GM12878 (cell line): Measurements from ENCODE around the gene ORC4. TPM values are rescaled to one million over a fixed set of nuclear protein-coding genes. Genes with fewer than 3 reads are reported as not detected.

ENCODE experiments used
- ATAC-seq: fragments of 200-7000 bp; cut with Tn5 transposase; 3 replicates; pipeline ENCODE4 v1.9.1; 2020; ENCODE audit warnings: mild to moderate bottlenecking, moderate library complexity
- BruUV-seq: library from RNA; stranded (reverse); fragments of 400-500 nt; replicated peaks from 2 replicates; lab custom pipeline; 2021; lab: Mats Ljungman, UMichigan
- CTCF ChIA-PET: fragments of 300-600 bp; sonication (Branson Sonifier 250); formaldehyde crosslinking; extraction: SDS; loops from one replicate; lab custom pipeline; 2021; ENCODE audit warnings: inconsistent platforms; lab: Yijun Ruan, JAX
- POLR2A ChIA-PET: fragments of 350-600 bp; formaldehyde crosslinking; extraction: SDS; loops from one replicate; lab custom pipeline; 2021; ENCODE audit warnings: inconsistent platforms; lab: Charles Lee
- RAD21 ChIA-PET: fragments of 300-600 bp; sonication (Branson Sonifier 250); formaldehyde crosslinking; loops from one replicate; lab custom pipeline; 2023; ENCODE audit warnings: antibody characterized with exemption; ENCODE audit not compliant: unreplicated experiment; lab: Charles Lee
- SMC1A ChIA-PET: fragments of 300-600 bp; sonication (Branson Sonifier 250); formaldehyde crosslinking; loops from one replicate; lab custom pipeline; 2023; ENCODE audit not compliant: unreplicated experiment, uncharacterized antibody; lab: Charles Lee
- DNase-seq: peaks from one replicate; pipeline ENCODE4 v3.0.0-alpha.2; 2011; ENCODE audit warnings: low read depth, low spot score
- FAIRE-seq: peaks from 3 replicates; lab custom pipeline; 2011; peaks lifted over from hg19 to GRCh38; lab: Jason Lieb, UNC
- H2AFZ ChIP-seq: 2 replicates; pipeline ENCODE4 v1.6.0; 2011; ENCODE audit warnings: low read depth, low read length, control low read depth; ENCODE audit not compliant: control insufficient read depth
- H3K27ac ChIP-seq: 2 replicates; pipeline ENCODE4 v1.5.1; 2011; ENCODE audit warnings: control low read depth; ENCODE audit not compliant: control insufficient read depth, insufficient read depth
- H3K27me3 ChIP-seq, 2 experiments: replicated peaks in 1 of 2; 2 replicates each; pipeline versions ENCODE4 v1.6.0 to v1.6.1; 2011; ENCODE audit warnings: low read length in 1 of 2; ENCODE audit not compliant: control insufficient read depth in 2 of 2, insufficient read depth in 2 of 2
- H3K36me3 ChIP-seq, 2 experiments: 2 replicates each; pipeline ENCODE4 v1.5.1; 2011; ENCODE audit warnings: low read length in 1 of 2; ENCODE audit not compliant: control insufficient read depth in 2 of 2, insufficient read depth in 2 of 2
- H3K4me1 ChIP-seq: 2 replicates; pipeline ENCODE4 v1.6.1; 2011; ENCODE audit warnings: mild to moderate bottlenecking, low read length, moderate library complexity, mixed read lengths; ENCODE audit not compliant: control insufficient read depth, insufficient read depth
- H3K4me2 ChIP-seq: 2 replicates; pipeline ENCODE4 v1.6.0; 2011; ENCODE audit warnings: control low read depth; ENCODE audit not compliant: control insufficient read depth, insufficient read depth
- H3K4me3 ChIP-seq: fragments of 200-600 bp; sonication (generic); 2 replicates; pipeline ENCODE4 v1.5.1; 2016
- H3K79me2 ChIP-seq: 2 replicates; pipeline ENCODE4 v1.6.0; 2011; ENCODE audit warnings: low read length; ENCODE audit not compliant: control insufficient read depth, insufficient read depth
- H3K9ac ChIP-seq: 2 replicates; pipeline ENCODE4 v1.8.0; 2011; ENCODE audit warnings: low read length, control low read depth, mixed read lengths; ENCODE audit not compliant: control insufficient read depth, insufficient read depth
- H3K9me3 ChIP-seq: replicated peaks from 3 replicates; pipeline ENCODE4 v1.5.1; 2011; ENCODE audit warnings: mild to moderate bottlenecking, low read length; ENCODE audit not compliant: control insufficient read depth, insufficient read depth
- H4K20me1 ChIP-seq: 2 replicates; pipeline ENCODE4 v1.6.0; 2011; ENCODE audit not compliant: control insufficient read depth, insufficient read depth
- BACH1 ChIP-seq: fragments of 450-650 bp; IDR thresholded peaks from 2 replicates; pipeline ENCODE4 v1.6.1; 2017; ENCODE audit warnings: mild to moderate bottlenecking, borderline replicate concordance
- BRCA1 ChIP-seq: IDR thresholded peaks from 2 replicates; pipeline ENCODE4 v1.6.1; 2011; ENCODE audit warnings: low read depth, low read length, improper control_type of control experiment
- FOS ChIP-seq: IDR thresholded peaks from 3 replicates; pipeline ENCODE4 v1.6.1; 2011; ENCODE audit warnings: borderline replicate concordance; ENCODE audit not compliant: insufficient read length; ENCODE audit errors: extremely low read depth
- GATAD2B ChIP-seq: fragments of 450-650 bp; conservative IDR thresholded peaks from 2 replicates; pipeline ENCODE4 v1.6.1; 2017; ENCODE audit warnings: low read depth, mild to moderate bottlenecking, moderate library complexity
- PAX5 ChIP-seq: IDR thresholded peaks from 2 replicates; pipeline ENCODE4 v1.6.1; 2011; ENCODE audit warnings: low read depth, low read length, borderline replicate concordance
- PAX8 ChIP-seq: fragments of 450-650 bp; IDR thresholded peaks from 2 replicates; pipeline ENCODE4 v1.6.1; 2017; ENCODE audit warnings: mild to moderate bottlenecking, moderate library complexity
- PML ChIP-seq: IDR thresholded peaks from 2 replicates; pipeline ENCODE4 v1.6.1; 2012; ENCODE audit warnings: low read length, inconsistent platforms
- SRF ChIP-seq, 2 experiments: IDR thresholded peaks; 2 replicates each; pipeline ENCODE4 v1.6.1; 2011; ENCODE audit warnings: low read depth in 2 of 2, low read length in 2 of 2, mild to moderate bottlenecking in 1 of 2, moderate library complexity in 1 of 2
- YY1 ChIP-seq: IDR thresholded peaks from 2 replicates; pipeline ENCODE4 v1.6.1; 2011; ENCODE audit warnings: low read depth, mild to moderate bottlenecking, low read length
- ZNF622 ChIP-seq: fragments of 450-650 bp; IDR thresholded peaks from 2 replicates; pipeline ENCODE4 v1.6.1; 2017; ENCODE audit warnings: mild to moderate bottlenecking, inconsistent platforms
- WGBS: methylation state at CpG from one replicate; pipeline ENCODE4 v1.1.6; 2016; ENCODE audit warnings: low lambda C conversion rate; ENCODE audit not compliant: insufficient replicate concordance, insufficient coverage; ENCODE audit errors: missing lambda C conversion rate; 5-methylcytosine and 5-hydroxymethylcytosine counted together
- in situ Hi-C: fragments of 300-500 bp; cut with MboI; formaldehyde crosslinking; loops from 9 replicates; pipeline ENCODE4 v1.14.3; 2018; ENCODE audit warnings: mixed read lengths
- intact Hi-C: fragments of 100-400 bp; cut with micrococcal nuclease; formaldehyde crosslinking; loops from one replicate; pipeline ENCODE4 v1.14.2; 2022; ENCODE audit not compliant: unreplicated experiment
- polyA plus RNA-seq, 11 experiments: library from polyadenylated mRNA; depleted of rRNA in 4 of 11; unstranded in 6 of 11; stranded (reverse) in 5 of 11; fragments of >200 nt; fragmentation: Nextera tagmentation in 4 of 11; fragmentation: Illumina TruSeq in 1 of 11; extraction: Ambion mirVana in 4 of 11; extraction: Trizol in 1 of 11; gene quantifications; 1 replicate in 1 of 11; 2 replicates in 10 of 11; pipeline versions ENCODE4 v1.2.1 to v1.2.3, GENCODE V29; 2011 to 2016; ENCODE audit warnings: inconsistent platforms in 2 of 11, missing spikeins in 2 of 11, low read depth in 1 of 11
- total RNA-seq, 4 experiments: library from RNA; depleted of rRNA in 3 of 4; stranded (reverse); fragments of >200 nt in 3 of 4; fragmentation: Illumina TruSeq in 1 of 4; extraction: Trizol in 1 of 4; gene quantifications; 2 replicates each; pipeline versions ENCODE4 v1.2.1 to v1.2.3, GENCODE V29; 2013 to 2021
- TF ChIP-seq, protein P1 (sequence below): IDR thresholded peaks from 2 replicates; pipeline ENCODE4 v1.6.1; 2012; ENCODE audit warnings: low read depth, low read length, improper control_type of control experiment

ORC4 gene
- total and polyA plus RNA-seq, 10 of the 15 experiments (the other 5 are each of a cell fraction or from before 2014, with no cell fraction given) = 25.7 to 71.3 (median 52.1) TPM

DNA sequence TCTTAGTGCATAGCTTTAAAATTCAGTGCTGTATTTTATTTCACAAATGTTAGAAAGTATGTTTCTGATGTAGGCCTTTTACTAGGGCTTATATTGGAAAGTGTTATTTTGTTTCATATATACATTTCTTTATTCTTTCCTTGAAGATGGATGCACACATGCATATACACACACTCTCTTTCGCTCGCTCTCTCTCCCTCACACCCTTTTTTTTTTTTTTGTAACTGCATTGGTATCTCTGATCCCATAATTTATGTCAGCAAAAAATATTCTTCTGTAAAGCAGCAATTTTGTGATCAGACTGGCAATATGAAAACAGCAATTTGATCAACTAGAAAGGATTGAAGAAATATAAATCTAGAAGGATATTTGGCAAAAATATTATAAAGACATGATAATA, 2.3 kb upstream of the ORC4 start:
- H3K27ac ChIP-seq = peak overlapping the region; percentile 96
- in situ Hi-C loops = no loop called here
- no peak for TF ChIP-seq PAX8
- no peak for TF ChIP-seq PAX5
- no peak for TF ChIP-seq SRF (IDR thresholded peaks at IDR 0.05; ENCODE audit: low read depth in 2 of 2, low read length in 2 of 2)
- no peak for TF ChIP-seq FOS
- no peak for TF ChIP-seq YY1
- no peak for TF ChIP-seq GATAD2B
- TF ChIP-seq ZNF622 = no peak
- TF ChIP-seq BRCA1 = no peak
- TF ChIP-seq PML = no peak
- TF ChIP-seq BACH1 = no peak
- TF ChIP-seq, protein P1, sequence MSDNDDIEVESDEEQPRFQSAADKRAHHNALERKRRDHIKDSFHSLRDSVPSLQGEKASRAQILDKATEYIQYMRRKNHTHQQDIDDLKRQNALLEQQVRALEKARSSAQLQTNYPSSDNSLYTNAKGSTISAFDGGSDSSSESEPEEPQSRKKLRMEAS = no peak
- TF ChIP-seq, all 136 proteins: peak for 0

More for the DNA sequence above, 2.3 kb upstream of the ORC4 start:
- Histone ChIP-seq H3K4me1 (no peaks in the 10 kb centered on the region), H3K27me3 (no peaks in the 10 kb centered on the region), H3K36me3 (peaks cover 0 to 4% of the 10 kb centered on the region in 2 experiments; a peak in 2 of 4 replicates), H3K4me3 (peak overlapping the region; percentile 87), H3K4me2 (peak overlapping the region; percentile 91), H2AFZ (no peak overlapping the region), H4K20me1 (no peaks in the 10 kb centered on the region), H3K9ac (no peak overlapping the region; the same call in 1 of the 2 replicates), H3K9me3 (no peaks in the 10 kb centered on the region; the same call in 2 of the 3 replicates), H3K79me2 (peaks cover 94% of the 10 kb centered on the region)
- no TSS peak for BruUV-seq
- intact Hi-C loops = loop anchor here (10.0 kb wide), 2 partner anchors 388 to 622 kb away; partner anchors contain the start of gene EPC2
- FAIRE-seq = no peak
- ChIA-PET RAD21 (interaction anchor here (0.7 to 7.9 kb wide), 11 partner anchors 9 to 486 kb away, joined by 3 to 90 read pairs (median 4); no protein-coding TSS in a partner anchor), POLR2A (interaction anchor here (2.7 to 4.9 kb wide), 5 partner anchors 9 to 623 kb away, joined by 9 to 57 read pairs (median 33); no protein-coding TSS in a partner anchor), CTCF (interaction anchor here (0.7 to 2.9 kb wide), 11 partner anchors 8 to 486 kb away, joined by 3 to 15 read pairs (median 4); no protein-coding TSS in a partner anchor), SMC1A (interaction anchor here (0.6 to 17.7 kb wide), 16 partner anchors 9 to 486 kb away, joined by 3 to 177 read pairs (median 5); no protein-coding TSS in a partner anchor)
- no peak for DNase-seq
- no CpG with 5 or more reads among the region's 2 CpGs for WGBS
- ATAC-seq = no peak
